Left colon (tissue), 2 donors: ENCODE measurements around the gene ZRANB1. TPM values are rescaled to one million over a fixed set of nuclear protein-coding genes. Genes with fewer than 3 reads are reported as not detected.

Source experiments
- ATAC-seq: fragments of 200-7000 bp; cut with Tn5 transposase; one replicate; pipeline ENCODE4 v1.9.1; 2020; ENCODE audit warnings: mild to moderate bottlenecking, moderate library complexity
- DNase-seq, 2 donors: peaks; one replicate each; pipeline ENCODE4 v3.0.0-alpha.2; 2020
- intact Hi-C, 2 donors: fragments of 100-400 bp; cut with DNase I in 1 of 2; cut with micrococcal nuclease in 1 of 2; formaldehyde crosslinking; loops; one replicate each; pipeline versions ENCODE4 v1.11.2 to v1.14.0; 2022; cut with DNase I, micrococcal nuclease
- total RNA-seq, 2 donors: library from RNA; stranded (reverse); fragmentation: NEBNext Ultra II Directional; extraction: Animal tissue kit (Norgen Biotek cat#: 25700); gene quantifications; one replicate each; pipeline ENCODE4 v1.2.1, GENCODE V29; 2021
- donor health status: DM: no; HTN: no; CAD: no.
- donor health status: DM: yes; HTN: yes; CAD: no.

Gene ZRANB1
- total RNA-seq, 2 donors from 2014 or later: 10.6 to 13.6 TPM

DNA sequence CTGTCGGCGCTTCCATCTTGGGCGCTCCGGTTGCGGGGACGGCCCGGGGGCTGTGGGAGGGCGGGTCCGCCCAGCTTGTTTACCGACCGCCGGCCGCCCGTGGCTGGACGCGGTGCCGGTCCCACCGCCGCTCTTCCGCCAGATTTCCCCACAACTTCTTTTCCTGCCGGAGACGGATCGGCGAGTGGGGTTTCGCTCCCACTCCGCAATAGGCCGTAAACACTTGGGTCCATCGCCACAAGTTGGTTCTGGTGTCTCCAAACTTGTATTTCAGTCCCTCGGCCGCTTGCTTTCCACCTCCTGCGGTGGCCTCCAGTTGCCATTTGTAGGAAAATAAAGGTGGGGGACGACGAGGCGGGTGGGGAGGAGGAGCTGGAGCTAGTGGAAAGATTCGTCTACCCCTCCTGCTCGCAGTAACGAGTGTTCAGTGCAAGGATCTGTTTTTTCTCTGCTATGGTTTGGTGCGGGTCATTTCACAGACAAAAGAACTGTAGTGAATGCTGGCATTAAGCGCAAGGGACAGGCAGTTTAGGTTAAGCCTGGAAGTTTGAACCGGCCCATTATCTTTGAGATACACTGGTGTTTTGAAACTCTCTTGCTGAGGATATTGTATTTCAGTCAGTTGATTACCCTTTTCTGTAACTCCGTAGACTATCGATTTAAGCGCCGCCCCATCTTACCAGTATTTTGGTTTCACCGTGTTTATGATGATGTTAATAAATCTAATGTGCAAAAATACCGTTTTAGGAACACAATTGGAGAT lies 24.3 kb upstream of the ZRANB1 start:
- intact Hi-C loops: no loop called here
- peak; percentile 41 for ATAC-seq
- DNase-seq: peak; percentile 48 to 57

DNA sequence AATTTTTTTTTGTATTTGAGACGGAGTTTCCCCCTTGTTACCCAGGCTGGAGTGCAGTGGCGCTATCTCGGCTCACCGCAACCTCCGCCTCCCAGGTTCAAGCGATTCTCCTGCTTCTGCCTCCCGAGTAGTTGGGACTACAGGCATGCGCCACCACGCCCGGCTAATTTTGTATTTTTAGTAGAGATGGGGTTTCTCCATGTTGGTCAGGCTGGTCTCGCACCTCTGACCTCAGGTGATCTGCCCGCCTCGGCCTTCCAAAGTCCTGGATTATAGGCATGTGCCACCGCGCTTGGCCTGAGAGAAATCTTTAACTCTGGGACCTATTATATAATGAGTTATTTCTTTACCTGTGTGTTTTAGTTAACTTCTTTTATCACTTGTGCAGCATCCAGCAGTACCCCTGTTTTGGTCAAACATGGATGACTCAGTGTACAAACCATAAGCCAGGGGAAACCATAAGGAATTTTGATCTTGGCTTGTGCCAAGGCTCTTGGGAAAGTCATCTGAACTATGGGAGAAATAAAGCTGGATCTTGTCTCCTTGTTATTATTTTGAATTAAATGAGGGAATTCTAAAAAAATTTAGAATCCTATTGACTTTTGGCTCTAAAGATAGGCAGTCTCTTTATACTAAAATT lies 23.6 kb upstream of the ZRANB1 start:
- no peak for ATAC-seq
- intact Hi-C loops: no loop called here
- DNase-seq: peak in 1 of 2 donors; percentile 27

DNA sequence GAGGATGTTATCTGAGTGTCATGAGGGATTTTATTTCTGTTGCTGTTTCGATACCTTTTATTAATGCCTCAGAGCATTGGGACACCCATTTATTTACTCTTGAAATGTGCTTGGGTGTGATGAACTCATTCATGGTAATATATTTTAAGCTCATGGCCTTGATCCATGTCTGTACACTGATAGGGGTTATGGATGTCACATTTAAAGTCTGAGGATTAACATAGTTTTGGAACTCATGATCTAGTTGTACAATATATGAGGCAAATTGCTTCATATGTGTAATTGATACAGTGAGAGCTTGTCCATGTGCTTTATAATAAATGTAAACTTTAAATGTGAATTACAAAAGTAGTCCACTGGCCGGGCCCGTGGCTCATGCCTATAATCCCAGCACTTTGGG lies 23.0 kb upstream of the ZRANB1 start:
- ATAC-seq (no peak), DNase-seq (no peak)
- intact Hi-C loops: no loop called here

DNA sequence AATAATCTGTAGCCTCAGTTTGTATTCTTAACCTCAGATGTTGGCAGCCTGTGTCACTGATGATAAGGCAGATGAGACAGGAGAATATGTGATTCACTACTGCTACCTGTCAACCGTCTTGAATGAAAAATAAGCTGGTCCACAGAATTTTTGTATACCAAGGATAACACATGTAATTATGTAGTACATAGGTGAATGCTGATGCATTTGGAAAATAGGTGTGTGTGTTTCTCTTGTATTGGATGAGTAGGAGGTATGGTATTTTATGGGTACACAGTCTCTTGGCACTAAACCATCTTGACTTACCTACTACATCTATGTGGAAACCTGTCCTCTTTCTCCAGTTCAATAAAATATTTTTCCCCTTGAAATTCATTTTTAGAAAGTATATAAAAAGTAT lies 20.7 kb upstream of the ZRANB1 start:
- ATAC-seq (no peak), DNase-seq (no peak)
- intact Hi-C loops: no loop called here

DNA sequence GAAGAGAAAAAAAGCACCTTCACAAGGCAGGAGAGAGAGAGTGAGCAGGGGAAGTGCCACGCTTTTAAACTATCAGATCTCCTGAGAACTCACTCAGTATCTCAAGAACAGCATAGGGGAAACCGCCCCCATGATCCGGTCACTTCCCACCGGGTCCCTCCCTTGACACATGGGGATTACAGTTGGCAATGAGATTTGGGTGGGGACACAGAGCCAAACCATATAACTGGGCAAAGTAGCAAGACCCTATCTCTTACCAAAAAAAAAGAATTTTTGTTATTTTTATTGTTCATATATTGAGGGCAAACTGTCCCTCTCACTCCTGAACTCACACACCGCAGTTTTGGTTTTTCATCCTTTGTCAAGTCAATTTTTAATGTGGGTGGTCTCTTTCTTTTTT lies 18.2 kb upstream of the ZRANB1 start:
- no peak for DNase-seq
- no peak for ATAC-seq
- intact Hi-C loops: no loop called here

DNA sequence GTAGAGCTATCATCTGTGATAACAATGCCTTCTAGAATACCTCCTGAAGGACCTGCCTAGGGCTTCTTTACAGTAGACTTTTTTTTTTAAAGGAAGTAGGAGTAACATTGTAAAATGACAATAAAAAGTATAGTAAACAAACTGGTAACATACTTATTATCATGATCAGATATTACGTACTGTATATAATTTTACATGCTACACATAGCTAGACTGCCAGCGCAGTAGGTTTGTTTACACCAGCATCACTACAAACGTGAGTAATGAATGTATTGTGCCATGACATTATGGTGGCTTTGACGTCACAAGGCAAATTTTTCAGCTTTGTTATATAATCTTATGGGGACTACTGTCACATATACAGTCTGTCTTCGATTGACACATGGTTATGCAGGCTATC lies 15.4 kb upstream of the ZRANB1 start:
- DNase-seq (no peak), ATAC-seq (peak; percentile 78)
- intact Hi-C loops: no loop called here

DNA sequence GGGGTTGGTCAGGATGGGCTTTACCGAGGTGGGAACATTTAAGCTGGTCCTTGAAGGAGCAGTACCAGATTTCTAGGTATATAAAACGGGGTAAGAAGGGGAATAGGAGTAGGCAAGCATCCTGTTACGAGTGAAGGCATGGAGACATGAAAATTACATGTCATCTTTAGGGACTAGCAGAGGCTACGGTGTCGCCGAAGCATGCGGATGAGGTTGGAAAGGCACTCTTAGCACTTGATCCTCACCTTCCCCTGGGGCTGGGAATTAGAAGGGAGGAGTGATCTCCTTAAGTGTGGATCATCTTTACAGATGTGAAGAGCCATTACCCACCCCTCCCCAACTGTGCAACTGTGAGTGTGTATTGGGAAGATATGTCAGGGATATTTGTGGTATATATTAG lies 13.8 kb upstream of the ZRANB1 start:
- intact Hi-C loops: no loop called here
- DNase-seq (no peak), ATAC-seq (no peak)

DNA sequence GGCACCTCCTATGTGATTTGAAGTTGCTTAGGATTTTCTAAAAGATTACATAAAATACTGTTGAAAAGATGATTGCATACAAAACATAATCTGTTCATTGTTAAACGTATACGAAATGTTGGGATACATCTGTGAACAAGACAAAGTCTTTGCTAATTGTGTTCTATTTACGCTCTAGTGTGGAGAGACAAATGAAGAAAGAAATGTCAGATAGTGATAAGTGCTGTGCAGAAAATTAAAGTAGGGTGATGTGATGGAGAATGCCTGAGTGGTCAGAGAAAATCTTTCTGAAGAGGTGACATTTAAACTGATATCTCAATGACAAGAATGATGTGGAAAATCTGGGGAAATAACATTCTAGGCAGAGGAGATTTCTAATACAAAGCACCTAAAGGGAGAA lies 13.4 kb upstream of the ZRANB1 start:
- ATAC-seq (no peak), DNase-seq (no peak)
- intact Hi-C loops: no loop called here

DNA sequence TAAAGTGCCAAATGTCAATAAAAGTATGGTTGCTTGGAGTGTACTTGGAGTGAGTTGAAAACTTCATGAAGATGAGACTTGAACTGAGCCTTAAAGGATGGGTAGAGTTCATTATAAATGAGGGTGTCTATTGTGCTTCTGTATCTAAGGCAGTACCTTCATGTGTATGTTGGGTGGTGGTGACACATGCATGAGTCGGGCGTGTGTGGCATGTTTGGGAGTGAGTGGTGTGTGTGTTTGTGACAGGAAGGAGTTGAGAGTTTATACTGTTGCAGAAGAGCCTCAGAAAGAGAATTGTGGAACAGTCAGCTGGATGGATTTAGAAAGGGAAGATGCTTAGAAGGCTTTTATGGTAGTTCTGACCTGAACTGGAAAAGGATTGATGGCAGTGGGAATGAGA lies 6.0 kb upstream of the ZRANB1 start:
- intact Hi-C loops: no loop called here

DNA sequence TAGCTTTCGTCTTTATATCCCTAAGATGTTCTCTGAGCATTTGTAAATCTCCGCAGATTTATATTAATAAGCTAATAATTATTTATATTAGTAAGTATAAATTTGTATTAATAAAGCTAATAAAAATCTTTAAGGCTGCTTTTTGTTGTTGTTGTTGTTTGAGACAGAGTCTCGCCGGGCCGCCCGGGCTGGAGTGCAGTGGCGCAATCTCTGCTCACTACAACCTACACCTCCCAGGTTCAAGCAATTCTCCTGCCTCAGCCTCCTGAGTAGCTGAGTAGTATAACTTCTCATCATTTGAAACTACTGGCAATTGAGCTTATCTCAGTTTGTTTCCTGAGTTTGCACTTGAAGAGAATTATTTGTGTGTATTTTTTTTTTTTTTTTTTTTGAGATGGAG lies 5.1 kb upstream of the ZRANB1 start:
- intact Hi-C loops: no loop called here
- DNase-seq: no peak
- ATAC-seq: no peak

More for the DNA sequence above, 6.0 kb upstream of the ZRANB1 start:
- ATAC-seq (no peak), DNase-seq (no peak)

DNA sequence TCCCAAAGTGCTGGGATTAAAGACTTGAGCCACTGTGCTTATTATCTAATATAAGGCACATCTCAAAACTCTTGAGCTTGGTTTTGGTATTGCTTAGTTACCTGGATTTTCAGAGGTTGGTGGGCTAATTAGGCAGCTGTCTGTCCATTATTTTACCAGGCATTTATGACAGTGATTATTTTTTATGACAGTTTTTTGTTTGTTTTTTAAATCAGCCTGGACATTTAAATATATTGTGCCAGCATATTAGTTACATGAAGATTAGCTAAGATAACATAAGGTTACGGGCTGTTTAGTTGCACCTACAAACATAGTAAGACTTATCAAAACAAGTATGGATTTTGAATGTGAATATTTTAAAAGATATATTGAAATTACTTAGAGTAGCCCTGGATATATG lies 2.6 kb upstream of the ZRANB1 start:
- intact Hi-C loops: no loop called here
- no peak for DNase-seq
- ATAC-seq: no peak

DNA sequence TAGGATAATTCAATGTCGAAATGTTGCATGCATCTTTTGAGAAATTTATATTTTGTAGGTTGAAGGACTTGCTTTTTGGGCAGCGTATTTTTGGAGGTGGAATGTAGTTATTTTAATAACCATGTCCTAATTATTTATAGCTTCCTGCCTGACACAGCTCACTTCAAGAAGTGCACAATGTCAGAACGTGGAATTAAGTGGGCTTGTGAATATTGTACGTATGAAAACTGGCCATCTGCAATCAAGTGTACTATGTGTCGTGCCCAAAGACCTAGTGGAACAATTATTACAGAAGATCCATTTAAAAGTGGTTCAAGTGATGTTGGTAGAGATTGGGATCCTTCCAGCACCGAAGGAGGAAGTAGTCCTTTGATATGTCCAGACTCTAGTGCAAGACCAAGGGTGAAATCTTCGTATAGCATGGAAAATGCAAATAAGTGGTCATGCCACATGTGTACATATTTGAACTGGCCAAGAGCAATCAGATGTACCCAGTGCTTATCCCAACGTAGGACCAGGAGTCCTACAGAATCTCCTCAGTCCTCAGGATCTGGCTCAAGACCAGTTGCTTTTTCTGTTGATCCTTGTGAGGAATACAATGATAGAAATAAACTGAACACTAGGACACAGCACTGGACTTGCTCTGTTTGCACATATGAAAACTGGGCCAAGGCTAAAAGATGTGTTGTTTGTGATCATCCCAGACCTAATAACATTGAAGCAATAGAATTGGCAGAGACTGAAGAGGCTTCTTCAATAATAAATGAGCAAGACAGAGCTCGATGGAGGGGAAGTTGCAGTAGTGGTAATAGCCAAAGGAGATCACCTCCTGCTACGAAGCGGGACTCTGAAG lies 620 bp downstream of the ZRANB1 start:
- no peak for DNase-seq
- intact Hi-C loops: no loop called here
- ATAC-seq: no peak

DNA sequence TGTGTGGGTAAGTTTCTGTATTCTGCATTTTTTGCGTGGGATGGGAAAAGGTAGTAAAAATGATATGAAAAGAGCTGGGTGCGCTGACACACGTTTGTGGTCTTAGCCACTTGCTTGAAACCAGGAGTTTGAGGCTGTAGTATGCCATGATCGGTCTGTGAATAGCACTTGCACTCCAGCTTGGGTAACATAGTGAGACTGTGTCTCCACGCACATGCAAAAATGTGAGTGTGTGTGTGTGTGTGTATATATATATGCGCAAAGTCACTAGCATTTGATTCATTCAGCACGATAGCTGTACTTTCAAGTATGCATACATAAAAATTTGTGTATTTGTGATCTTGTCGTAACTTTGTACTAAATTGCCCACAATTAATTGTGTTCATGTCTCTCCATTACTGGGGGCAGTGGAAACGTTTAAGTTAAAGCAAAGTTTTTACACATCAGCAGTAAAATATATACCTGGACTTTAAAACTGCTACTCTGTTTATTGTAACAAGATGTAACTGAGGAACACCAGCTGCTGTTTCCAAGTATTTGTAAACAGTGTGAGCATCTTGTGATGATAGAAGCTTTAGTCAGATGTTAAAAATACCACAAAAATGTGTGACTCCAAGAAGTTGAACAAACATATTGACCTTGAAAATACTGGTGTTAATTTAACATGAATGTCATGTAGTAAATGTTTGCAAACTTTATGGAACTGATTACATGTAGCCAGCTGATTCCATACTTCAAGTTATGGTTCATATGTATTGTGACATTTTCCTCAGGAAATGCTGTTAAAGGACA lies 1.6 kb downstream of the ZRANB1 start:
- DNase-seq (no peak), ATAC-seq (no peak)
- intact Hi-C loops: no loop called here

DNA sequence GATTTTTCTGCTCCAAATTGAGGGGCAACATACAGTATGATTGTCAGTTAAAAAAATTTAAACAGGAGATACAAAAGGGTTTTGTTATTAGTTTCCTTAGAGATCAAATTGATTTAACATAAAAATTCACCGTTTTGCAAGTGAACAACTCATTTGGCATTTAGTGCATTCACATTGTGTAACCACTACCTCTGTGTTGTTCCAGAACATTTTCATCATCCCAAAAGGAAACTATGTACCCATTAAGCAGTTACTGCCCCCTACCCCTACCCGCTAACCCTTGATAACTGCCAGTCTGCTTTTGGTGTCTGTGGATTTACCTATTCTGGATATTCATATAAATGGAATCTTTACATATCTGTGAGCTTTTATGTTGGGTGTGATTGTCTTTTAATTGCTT lies 3.1 kb downstream of the ZRANB1 start:
- intact Hi-C loops: no loop called here
- no peak for ATAC-seq
- DNase-seq: no peak

DNA sequence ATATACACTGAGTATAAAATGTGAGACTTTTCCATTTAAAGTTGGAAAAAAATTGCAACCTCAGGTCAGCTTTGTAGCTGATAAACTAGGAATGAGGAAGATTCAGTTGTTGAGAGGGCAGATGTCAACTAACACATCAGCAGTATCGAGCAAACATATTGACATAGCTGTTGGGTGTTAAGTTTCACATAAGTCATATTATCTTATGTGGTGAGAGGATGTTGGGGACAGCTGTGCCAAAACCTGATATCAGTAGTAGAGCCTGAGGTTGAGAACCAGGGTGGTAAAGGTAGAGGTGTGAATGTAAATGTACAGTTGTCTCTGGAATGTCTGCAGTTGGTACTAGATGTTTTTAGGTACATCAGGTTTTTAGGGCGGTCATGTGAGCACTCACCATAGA lies 5.0 kb downstream of the ZRANB1 start:
- peak; percentile 22 for ATAC-seq
- DNase-seq: no peak
- intact Hi-C loops: no loop called here

DNA sequence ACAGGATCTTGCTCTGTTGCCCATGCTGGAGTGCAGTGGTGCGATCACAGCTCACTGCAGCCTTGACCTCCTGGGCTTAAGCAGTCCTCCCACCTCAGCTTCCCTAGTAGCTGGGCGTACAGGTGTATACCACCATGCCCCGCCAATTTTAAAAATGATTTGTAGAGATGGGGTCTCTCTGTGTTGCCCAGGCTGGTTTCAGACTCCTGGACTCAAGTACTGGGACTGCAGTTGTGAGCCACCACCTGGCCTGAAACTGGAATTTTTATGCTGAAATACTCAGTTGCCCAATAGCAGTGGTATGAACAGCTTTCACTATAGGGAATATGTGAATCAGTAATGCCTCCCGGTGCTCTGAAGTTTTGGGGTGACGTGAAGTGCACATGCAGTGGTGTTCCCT lies 7.6 kb downstream of the ZRANB1 start:
- ATAC-seq (no peak), DNase-seq (no peak)
- intact Hi-C loops: no loop called here

DNA sequence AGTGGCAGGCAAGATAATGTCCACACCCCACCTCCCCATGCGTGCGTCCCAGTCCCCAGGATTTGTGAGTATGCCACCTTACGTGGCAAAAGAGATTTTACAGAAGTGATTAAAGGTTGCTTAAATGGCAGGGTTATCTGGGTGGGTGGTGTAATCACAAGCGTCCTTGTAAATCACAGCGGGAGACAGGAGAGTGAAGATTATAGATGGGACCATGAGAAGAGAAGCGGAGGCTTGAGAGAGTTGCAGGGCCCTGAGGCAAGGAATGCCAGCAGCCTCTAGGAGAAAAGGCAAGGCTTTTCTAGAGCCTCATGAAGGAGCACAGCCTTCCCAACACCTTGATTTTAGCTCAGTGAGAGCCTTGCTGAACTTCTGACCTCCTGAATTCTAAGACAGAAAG lies 10.2 kb downstream of the ZRANB1 start:
- DNase-seq (no peak), ATAC-seq (no peak)
- intact Hi-C loops: no loop called here

DNA sequence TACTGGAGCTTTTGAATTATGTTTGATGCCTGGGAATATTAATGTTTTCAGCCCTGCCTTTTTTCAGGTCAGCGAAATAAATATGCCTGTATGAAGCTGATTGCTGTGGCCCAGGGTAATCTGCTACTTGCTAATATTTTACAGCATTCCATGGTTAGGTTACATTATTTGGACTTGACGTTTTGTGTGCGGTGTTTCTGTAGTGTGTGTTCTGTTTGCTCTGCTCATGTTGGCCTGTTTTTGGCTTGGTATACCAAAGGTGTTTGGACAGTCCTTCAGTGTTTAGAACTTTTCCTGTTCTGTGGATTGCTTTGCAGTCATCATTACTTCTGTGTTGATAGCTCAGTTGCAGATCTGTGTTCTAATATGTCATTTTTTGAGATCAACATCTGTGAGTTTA lies 11.5 kb downstream of the ZRANB1 start:
- intact Hi-C loops: no loop called here
- no peak for DNase-seq
- no peak for ATAC-seq

DNA sequence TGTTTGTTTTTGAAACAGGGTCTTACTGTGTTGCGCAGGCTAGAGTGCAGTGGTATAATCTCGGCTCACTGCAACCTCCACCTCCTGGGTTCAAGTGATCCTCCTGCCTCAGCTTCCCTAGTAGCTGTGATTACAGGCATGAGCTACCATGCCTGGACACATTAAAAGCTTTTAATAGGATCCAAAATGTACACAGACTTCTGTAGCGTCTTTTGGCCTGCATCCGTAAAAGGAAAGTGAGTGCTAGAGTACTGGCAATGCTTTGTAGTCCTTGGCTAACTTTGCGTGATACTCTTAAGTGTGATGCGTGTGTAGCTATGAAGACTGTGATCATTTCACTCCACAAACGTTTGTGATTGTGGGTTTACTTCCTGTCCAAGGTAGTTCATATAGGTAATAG lies 13.3 kb downstream of the ZRANB1 start:
- DNase-seq: no peak
- intact Hi-C loops: no loop called here
- ATAC-seq: no peak
